HG03139 (cell line): Measurements from ENCODE around the gene AKAP17A.

Source experiments
- ATAC-seq: cut with Tn5 transposase; IDR thresholded peaks from one replicate; pipeline ENCODE4 v1.9.1; 2021; ENCODE audit not compliant: unreplicated experiment

AKAP17A gene

DNA sequence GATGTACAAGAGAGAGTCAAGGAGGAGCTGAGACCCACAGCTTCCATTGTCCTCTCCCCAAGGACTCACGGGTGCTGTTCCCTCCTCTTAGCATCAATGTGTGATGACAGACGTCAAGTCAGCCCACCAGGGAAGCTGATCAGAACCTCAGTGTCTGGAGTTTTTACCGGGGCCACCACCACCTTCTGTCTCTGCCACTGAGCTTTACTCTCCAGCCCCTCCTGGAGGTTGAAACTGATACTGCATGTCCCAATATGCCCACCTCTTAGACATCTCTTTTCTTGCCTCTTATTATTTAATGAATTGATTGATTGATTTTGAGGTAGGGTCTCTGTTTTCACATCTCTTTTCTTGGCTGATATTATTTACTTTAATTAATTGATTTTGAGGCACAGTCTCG is 10.3 kb upstream of the AKAP17A start:
- ATAC-seq, result no peak

DNA sequence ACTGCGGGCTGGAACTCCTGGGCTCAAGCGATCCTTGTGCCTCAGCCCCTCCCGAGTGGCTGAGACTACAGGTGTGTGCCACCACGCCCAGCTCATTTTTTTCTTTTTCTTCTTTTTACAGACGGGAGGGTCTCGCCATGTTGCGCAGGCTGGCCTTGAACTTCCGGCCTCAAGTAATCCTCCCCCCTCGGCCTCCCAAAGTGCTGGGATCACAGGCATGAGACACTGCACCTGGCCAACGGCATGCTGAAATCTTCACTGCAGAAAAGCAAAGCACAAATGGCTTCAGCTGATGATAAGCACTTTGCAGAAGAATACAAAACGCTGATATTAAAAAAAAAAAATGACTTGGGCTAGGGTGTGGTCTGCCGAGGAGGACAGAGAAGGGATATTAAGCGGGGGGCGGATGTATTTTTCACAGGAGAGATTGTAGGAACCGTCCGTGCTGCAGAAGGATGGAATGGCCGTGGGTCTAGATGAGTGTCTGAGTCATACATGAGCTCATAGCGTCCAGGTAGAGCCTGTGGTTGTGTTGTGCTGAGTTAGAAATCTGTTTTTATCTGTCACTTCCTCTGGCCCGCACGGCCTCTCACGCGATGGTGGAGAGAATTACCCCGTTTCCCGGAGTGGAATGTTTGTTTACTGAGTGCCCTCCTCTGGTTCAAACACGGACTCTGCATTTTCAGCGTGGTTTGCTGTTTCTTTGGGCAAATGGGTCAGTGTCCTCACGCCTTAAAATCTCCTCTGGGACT is 8.5 kb upstream of the AKAP17A start:
- no peak for ATAC-seq

DNA sequence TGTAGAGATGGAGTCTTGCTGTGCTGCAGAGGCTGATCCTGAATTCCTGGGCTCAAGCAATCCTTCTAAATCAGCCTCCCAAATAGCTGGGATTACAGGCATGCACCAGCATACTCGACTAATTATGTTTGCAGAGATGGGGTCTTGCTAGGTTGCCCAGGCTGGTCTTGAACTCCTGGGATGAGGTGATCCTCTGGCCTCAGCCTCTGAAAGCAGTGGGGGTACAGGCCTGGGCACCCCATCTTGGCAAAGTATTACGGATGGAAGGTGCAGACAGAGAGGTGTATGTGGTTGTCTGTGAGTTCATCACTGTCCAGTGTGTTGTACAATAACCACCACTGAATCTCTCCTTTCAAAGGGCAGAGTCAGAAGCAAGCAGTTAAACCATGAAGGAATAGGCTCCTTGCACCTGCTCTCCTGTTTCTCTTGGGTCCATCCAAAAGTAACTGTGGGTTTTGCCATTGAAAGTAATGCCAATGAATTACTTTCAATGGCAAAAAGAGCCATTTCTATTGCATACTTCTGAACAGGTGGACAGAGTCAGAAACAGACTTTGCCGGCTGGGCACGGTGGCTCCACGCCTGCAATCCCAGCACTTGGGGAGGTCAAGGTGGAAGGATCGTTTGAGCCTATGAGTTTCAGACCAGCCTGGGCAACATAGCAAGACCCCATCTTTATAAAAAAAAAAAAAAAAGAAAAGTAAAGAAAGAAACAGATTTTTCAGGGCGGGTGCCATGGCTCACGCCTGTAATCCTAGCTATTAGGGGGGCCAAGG is 7.0 kb upstream of the AKAP17A start:
- no peak for ATAC-seq

DNA sequence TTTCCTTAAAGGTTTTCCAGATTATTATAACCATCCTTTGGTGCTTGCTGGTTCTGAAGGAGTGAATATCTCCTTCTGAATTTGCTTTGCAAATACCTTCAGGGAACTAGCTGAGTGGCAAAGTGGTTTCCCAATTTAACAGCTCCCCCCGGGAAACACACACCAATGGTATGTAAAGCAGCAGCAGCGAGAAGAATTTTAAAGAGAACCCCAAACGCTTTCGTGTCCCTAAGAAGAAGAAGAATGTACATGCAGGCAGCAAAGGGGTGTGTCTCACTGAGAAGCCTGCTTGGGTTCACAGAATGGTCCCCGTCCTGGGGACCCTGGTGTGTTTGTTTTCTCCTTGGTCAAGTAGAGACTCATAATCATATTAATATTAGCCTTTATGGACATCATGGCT is 4.2 kb upstream of the AKAP17A start:
- no peak for ATAC-seq

DNA sequence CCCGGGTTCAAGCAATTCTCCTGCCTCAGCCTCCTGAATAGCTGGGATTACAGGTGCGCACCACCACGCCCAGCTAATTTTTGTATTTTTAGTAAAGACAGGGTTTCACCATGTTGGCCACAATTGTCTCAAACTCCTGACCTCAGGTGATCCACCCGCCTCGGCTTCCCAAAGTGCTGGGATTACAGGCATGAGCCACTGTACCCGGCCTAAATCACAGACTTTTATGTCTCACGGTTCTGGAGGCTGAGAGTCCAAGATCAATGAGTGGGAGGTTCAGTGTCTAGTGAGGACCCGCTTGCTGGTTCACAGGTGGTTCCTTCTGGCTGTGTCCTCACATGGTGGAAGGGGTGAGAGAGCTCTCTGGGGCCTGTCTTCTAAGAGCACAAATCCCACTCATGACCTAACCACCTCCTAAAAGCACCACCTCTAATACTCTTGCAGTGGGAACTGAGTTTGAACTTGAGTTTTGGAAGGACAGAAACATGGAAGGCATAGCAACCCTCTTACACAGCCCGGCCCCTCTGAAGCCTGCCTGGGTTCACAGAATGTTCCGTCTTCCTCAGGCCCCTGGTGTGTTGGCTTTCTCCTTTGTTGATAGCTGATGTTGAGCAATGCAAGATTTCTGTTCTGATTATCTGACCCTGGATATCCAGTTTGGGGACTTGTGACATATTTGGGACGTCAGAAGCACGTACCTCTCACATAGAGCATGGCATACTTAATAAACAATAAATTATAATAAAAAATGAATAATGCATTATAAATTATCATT is 1.9 kb upstream of the AKAP17A start:
- ATAC-seq, result no peak

DNA sequence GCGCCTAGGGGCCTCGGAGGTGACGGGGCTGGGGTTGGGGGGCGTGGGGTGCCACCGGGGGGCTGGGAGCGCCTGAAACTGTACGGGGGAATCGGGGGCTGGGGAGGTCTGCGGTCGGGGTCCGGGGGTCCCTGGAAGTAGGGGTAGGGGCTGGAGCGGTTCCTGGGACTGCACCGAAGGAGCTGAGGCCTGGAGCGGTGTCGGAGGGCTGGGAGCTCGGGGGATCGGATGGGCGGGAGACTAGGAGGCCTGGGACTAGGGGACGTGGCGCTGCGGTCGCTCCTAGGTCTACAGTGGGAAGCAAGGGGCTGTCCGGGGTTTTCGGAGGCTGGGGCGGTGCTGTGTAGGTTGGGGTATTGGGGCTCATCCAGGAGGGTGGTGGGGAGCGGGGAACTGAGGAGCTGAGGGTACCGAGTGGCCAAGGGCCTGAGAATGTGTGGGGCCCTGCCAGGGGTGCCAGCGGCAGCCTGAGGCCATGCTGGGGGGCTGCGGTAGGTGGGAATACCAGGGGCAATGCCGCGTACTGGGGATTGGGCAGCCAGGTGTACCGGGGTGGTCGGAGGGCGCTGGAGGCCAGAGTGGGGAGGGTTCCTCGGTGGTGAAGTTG is 562 bp downstream of the AKAP17A start:
- ATAC-seq, result no peak

DNA sequence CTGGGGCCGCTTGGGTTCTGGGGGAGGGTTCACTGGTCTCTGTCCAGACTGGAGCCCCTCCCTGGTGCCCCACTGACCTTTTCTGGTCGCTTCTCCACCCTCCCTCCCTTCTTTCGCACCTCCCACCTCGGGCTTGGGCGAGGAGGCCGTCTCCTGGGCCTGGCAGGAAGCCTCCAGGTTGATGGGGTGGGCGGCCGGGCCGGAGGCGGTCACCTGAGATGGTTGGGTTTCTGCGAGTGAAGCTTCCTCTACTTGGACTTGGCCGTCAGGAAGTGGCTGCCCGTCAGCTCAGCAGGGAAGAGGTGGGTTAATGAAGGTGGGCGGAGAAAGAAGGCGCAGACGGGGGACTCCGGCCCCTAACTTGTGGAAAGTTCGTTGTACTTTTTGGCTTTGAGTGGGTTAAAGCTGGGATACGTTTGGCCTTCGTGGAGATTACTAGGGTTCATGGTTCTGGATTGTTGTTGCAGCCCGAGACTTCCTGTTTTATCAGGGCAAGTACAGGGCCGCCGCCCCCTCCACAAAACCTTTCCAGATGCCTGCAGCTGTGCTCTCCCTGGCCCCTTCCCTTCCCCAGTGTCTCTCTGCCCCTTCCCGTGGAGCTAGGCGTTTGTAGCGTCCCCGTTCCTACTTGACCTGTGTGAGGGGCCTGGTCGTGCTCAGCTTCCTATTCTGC is 1.2 kb downstream of the AKAP17A start:
- ATAC-seq, result peak; percentile 53

DNA sequence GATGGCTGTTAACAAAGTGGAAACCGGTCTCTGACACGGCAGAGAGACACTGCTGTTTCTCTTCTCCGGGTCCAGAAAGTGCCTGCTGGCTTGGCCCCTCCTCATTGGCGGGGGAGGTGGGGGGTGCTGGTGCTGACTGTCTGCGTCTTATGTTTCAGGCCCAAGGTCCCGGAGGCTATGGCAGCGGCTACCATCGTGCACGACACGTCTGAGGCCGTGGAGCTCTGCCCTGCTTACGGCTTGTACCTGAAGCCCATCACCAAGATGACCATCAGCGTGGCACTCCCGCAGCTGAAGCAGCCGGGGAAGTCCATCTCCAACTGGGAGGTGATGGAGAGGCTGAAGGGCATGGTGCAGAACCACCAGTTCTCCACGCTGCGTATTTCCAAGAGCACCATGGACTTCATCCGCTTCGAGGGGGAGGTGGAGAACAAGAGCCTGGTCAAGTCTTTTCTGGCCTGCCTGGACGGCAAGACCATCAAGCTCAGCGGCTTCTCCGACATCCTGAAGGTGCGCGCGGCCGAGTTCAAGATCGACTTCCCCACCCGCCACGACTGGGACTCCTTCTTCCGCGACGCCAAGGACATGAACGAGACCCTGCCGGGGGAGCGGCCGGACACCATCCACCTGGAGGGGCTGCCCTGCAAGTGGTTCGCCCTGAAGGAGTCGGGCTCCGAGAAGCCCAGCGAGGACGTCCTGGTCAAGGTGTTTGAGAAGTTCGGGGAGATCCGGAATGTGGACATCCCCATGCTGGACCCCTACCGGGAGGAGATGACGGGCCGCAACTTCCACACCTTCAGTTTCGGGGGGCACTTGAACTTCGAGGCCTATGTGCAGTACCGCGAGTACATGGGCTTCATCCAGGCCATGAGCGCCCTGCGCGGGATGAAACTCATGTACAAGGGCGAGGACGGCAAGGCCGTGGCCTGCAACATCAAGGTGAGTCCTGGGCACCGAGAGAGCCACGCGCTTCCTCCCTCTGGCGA is 2.2 kb downstream of the AKAP17A start:
- no peak for ATAC-seq

DNA sequence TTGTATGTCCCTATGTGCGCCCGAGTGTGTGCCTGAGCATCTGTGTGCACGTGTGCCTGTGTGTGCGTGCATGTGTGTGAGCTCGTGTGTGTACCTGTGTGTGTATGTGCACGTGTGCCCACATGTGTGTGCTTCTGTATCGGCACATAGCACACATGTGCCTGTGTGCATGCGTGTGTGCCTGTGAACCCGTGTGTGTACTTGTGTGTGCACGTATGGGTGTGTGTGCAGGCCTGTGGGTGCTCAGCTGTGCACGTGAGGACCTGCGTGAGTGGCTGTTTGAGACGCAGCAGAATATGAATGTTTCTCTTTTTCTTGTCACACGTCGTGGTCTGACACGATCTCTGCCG is 4.3 kb downstream of the AKAP17A start:
- no peak for ATAC-seq

DNA sequence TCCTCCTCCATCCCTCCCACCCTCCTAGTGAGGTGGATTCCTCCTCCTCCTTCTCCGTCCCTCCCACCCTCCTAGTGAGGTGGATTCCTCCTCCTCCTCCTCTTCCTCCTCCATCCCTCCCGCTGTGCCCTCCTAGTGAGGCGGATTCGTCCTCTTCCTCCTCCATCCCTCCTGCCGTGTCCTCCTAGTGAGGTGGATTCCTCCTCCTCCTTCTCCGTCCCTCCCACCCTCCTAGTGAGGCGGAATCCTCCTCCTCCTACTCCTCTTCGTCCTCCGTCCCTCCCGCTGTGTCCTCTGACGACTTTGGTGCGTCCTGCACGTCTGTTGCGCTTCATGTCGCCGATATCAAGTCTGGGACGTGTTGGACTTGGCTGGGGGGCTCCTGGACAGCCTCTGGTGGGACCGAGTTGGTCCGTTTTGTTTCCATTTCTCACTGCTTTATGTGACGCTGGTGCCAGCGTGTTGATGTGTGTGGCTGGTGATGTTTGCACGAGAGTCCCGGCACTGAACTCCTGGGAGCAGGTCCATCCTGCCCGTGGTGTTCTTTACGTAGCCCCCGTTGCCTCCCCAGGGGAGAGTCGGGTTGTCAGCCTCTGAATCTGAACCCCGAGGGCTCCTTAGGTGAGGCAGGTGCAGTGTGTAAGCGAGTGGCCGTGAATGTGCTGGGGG is 5.4 kb downstream of the AKAP17A start:
- no peak for ATAC-seq

DNA sequence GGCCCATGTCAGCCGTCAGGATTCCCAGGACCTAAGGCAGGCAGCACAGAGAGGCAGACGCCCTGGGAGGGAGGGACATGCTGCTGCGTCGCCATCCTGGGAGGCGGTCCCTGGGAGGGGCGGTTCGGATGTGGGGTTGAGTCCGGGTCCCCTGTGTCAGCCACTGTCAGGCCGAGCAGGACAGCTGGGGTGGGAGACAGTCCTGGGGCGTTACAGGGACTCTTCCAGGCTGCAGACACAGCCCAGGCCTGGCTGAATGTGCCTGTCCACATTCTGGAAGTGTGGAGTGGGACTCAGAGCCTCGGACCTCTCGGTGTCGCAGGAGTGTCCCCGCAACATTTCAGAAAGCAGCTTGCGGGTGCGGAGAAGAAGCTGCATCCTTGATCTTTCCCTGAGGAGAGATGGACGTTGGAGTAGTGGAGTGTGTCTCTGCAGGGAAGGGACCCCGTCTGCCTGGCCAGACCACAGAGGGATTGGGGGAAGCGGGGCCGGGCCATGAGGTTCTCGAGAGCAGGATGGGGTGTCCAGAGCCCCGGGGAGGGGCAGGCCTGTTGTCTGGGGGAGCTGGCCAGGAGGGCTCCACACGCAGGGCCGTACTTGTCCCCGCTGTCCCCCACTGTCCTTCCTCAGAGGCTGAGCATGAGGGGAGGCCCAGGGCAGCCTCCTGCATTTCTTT is 6.1 kb downstream of the AKAP17A start:
- no peak for ATAC-seq

DNA sequence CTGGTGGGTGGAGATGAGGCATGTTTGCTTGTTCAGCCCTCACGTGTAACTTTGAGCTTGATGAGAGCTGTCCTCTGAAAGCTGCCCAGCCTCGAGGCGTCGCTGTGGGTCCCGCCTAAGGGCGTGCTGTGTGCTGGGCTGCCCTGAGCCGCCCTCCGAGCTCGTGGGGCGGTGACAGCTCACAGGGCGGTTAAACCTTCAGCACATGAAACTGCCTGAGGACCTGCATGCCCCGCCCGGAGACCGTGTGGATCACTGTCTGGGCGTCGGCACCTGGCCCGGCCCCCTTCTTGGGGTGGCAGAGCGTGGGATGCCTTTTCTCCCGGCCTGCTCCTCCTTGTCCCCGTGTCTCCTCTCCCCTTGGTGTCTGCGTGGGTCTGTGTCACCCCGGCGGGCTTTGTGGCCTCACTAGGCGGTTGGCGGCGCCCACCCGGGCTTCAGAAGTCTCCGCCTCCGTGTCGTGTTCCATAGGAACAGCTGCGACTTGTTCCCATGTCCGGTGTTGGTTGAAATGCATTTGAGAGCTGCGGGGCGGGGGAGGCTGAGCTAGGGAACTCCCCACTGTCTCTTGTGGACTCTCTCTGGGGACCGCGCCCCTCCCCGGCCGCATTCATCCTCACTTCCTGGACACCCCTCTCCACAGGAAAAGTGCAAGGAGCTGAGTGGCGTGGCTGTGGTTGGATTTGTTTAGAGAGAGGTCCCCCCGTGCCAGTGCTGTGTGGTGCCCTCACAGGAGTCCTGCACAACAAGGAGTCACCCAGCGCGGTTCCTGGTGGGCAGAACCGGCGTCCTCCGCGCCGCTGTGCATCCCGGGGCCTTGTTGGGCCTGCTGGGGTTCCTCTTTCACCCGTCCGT is 6.8 kb downstream of the AKAP17A start:
- no peak for ATAC-seq

DNA sequence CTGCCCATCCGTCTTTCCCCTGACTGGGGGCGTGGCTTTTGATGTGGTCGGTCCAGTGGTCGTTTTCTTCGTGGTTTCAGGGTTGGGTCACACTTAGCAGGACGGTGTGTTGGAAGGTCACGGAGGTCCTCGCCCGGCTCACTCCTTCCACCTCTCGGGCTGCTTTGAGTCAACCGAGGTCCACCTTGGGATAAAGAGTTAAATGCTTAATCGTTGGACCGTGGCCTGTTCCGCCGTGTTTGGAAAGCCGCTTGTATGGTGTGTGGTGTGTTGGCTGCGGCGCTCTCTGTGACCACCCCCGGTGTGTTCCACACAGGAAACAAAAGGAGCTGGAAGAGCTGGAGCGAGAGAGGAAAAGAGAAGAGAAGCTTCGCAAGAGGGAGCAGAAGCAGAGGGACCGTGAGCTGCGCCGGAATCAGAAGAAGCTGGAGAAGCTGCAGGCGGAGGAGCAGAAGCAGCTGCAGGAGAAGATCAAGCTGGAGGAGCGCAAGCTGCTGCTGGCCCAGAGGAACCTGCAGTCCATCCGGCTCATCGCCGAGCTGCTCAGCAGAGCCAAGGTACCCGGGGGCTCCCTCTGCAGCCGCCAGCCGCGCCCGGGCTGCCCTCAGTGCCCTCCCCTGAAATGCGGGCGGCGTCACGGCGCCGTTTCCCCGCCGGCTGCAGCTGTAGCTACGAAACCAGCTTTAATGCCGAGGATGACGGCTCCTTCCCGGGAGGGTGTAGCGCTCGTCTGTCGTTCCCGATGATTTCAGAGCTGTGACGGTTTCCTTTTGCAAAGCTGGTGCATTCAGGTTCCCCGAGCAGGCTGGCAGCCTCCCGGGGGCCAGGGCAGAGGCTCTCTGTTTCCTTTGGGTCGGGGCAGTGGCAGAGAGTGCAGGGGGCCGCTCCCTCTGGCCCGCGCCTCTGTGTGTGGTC is 7.7 kb downstream of the AKAP17A start:
- no peak for ATAC-seq

DNA sequence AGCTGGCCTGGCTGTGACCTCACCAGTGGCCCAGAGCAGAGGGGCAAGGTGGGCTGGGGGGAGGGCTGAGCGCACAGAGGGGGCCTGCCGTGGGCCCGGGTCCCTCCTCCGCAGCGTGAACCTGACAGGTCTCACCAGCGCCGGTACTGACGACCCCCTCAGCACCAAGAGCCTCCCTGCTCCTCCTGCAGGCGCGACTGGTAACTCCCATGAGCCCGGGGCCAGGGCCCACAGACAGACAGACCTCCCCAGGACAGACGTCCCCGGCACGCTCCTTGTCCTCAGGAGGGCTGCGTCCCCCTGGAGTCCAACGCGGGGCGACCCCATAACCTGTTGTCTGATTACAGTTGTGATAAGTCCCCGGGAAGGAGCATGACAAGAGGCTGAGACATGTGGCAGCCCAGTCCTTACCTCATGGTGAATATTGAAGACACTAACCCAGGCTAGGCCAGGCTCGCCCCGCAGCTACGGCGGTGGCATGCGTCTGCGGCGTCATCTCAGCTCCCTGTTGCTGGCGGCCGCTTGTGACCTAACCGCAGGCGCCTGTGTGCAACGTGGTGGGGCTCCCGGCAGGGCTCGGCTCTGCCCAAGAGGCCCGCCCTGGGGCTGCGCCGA is 8.5 kb downstream of the AKAP17A start:
- ATAC-seq, result no peak

DNA sequence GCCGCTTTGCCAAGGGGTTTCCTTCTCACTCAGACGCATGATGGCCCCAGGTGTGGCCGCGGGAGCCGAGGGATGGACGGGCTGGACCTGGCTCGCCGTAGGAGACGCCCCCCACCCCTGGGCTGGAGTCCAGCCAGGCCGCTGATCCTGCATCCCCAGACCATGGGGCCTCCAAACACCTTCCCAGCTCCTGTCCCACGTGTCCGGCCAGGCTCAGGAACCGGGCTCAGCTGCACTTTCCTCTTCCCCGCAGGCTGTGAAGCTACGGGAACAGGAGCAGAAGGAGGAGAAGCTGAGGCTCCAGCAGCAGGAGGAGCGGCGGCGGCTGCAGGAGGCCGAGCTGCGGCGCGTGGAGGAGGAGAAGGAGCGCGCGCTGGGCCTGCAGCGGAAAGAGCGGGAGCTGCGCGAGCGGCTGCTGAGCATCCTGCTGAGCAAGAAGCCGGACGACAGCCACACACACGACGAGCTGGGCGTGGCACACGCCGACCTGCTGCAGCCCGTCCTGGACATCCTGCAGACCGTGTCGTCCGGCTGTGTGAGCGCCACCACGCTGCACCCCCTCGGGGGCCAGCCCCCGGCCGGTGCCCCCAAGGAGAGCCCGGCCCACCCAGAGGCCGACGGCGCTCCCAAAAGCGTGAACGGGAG is 9.1 kb downstream of the AKAP17A start:
- no peak for ATAC-seq
